A549 (cell line): Measurements from ENCODE around the gene SIM2. TPM values are rescaled to one million over a fixed set of nuclear protein-coding genes. Genes with fewer than 3 reads are reported as not detected.

Experiments
- ATAC-seq, 2 experiments: fragments of 200-7000 bp in 1 of 2; fragments of >200 bp in 1 of 2; cut with Nextera tagmentation in 1 of 2; cut with Tn5 transposase in 1 of 2; 3 replicates each; pipeline versions ENCODE4 v1.8.0 to v1.9.1; 2018 to 2020; ENCODE audit warnings: mild to moderate bottlenecking in 1 of 2, moderate library complexity in 1 of 2
- CTCF ChIA-PET: fragments of 300-600 bp; sonication (Branson Sonifier 250); formaldehyde crosslinking; extraction: SDS; loops from one replicate; lab custom pipeline; 2021; ENCODE audit warnings: antibody characterized with exemption, inconsistent platforms; lab: Yijun Ruan, JAX
- POLR2A ChIA-PET: fragments of 350-600 bp; formaldehyde crosslinking; extraction: SDS; loops from one replicate; lab custom pipeline; 2021; ENCODE audit warnings: antibody characterized with exemption, inconsistent platforms; lab: Yijun Ruan, JAX
- DNase-seq, 2 experiments: peaks; one replicate each; pipeline versions ENCODE4 v3.0.0 to v3.0.0-alpha.2; 2011 to 2016; ENCODE audit warnings: low read depth in 1 of 2, low spot score in 1 of 2
- FAIRE-seq: peaks from 2 replicates; lab custom pipeline; 2011; peaks lifted over from hg19 to GRCh38; lab: Jason Lieb, UNC
- H3K27ac ChIP-seq, 2 experiments: fragments of >200 bp; sonication (Bioruptor Twin); formaldehyde crosslinking; 3 replicates each; pipeline ENCODE4 v1.5.1; 2016 to 2017
- H3K4me1 ChIP-seq: fragments of >200 bp; sonication (Bioruptor Twin); formaldehyde crosslinking; 3 replicates; pipeline ENCODE4 v1.6.1; 2016
- H3K4me2 ChIP-seq: fragments of >200 bp; sonication (Bioruptor Twin); formaldehyde crosslinking; 3 replicates; pipeline ENCODE4 v1.6.1; 2016
- H3K4me3 ChIP-seq: fragments of >200 bp; sonication (Bioruptor Twin); formaldehyde crosslinking; 3 replicates; pipeline ENCODE4 v1.5.1; 2016
- H3K9me3 ChIP-seq: fragments of >200 bp; sonication (Bioruptor Twin); formaldehyde crosslinking; 3 replicates; pipeline ENCODE4 v1.6.1; 2016
- CBX2 ChIP-seq: fragments of 200-600 bp; sonication (generic); IDR thresholded peaks from 2 replicates; pipeline ENCODE4 v1.6.1; 2016; ENCODE audit warnings: low read depth, mild to moderate bottlenecking, borderline replicate concordance
- CHD4 ChIP-seq: fragments of 200-600 bp; sonication (generic); IDR thresholded peaks from 2 replicates; pipeline ENCODE4 v1.6.1; 2016; ENCODE audit warnings: antibody characterized with exemption, mild to moderate bottlenecking, borderline replicate concordance
- EHF ChIP-seq: fragments of 250-450 bp; sonication (Bioruptor Pico); IDR thresholded peaks from 2 replicates; pipeline ENCODE4 v1.5.0; 2020; ENCODE audit warnings: mild to moderate bottlenecking
- EHMT2 ChIP-seq: fragments of 200-600 bp; sonication (generic); IDR thresholded peaks from 2 replicates; pipeline ENCODE4 v1.6.1; 2016; ENCODE audit warnings: antibody characterized with exemption, low read depth, mild to moderate bottlenecking, moderate library complexity
- EP300 ChIP-seq, 2 experiments: fragments of >200 bp; sonication (Bioruptor Twin); formaldehyde crosslinking; IDR thresholded peaks; 2 replicates in 1 of 2; 3 replicates in 1 of 2; pipeline ENCODE4 v1.6.1; 2016 to 2017
- FOSB ChIP-seq: fragments of 250-450 bp; sonication (Bioruptor Pico); IDR thresholded peaks from 2 replicates; pipeline ENCODE4 v1.5.0; 2020; ENCODE audit warnings: mild to moderate bottlenecking, moderate library complexity
- FOSL2 ChIP-seq, 2 experiments: fragments of 450-650 bp in 1 of 2; fragments of >200 bp in 1 of 2; sonication (Bioruptor Twin) in 1 of 2; formaldehyde crosslinking; IDR thresholded peaks; 2 replicates each; pipeline versions ENCODE4 v1.5.0 to v1.6.1; 2016 to 2020; ENCODE audit warnings: mild to moderate bottlenecking in 1 of 2, moderate library complexity in 1 of 2
- FOXS1 ChIP-seq: fragments of 250-450 bp; sonication (Bioruptor Pico); IDR thresholded peaks from 2 replicates; pipeline ENCODE4 v1.5.0; 2020; ENCODE audit warnings: mild to moderate bottlenecking, moderate library complexity
- HDAC2 ChIP-seq: fragments of 200-600 bp; sonication (generic); IDR thresholded peaks from 2 replicates; pipeline ENCODE4 v1.6.1; 2016
- HOXB13 ChIP-seq: fragments of 250-450 bp; sonication (Bioruptor Pico); IDR thresholded peaks from 2 replicates; pipeline ENCODE4 v1.5.0; 2020; ENCODE audit warnings: low read depth, mild to moderate bottlenecking, moderate library complexity
- HOXB5 ChIP-seq: fragments of 250-450 bp; sonication (Bioruptor Pico); IDR thresholded peaks from 2 replicates; pipeline ENCODE4 v1.5.0; 2020; ENCODE audit warnings: mild to moderate bottlenecking, moderate library complexity
- JUN ChIP-seq, 2 experiments: fragments of >200 bp; sonication (Bioruptor Twin); formaldehyde crosslinking; IDR thresholded peaks; 2 replicates in 1 of 2; 3 replicates in 1 of 2; pipeline ENCODE4 v1.6.1; 2016 to 2017
- KDM1A ChIP-seq: fragments of 200-600 bp; sonication (generic); IDR thresholded peaks from 2 replicates; pipeline ENCODE4 v1.6.1; 2016; ENCODE audit warnings: low read depth, mild to moderate bottlenecking
- KDM5A ChIP-seq: fragments of 200-600 bp; sonication (generic); IDR thresholded peaks from 2 replicates; pipeline ENCODE4 v1.6.1; 2016; ENCODE audit warnings: antibody characterized with exemption, mild to moderate bottlenecking
- MAFK ChIP-seq: fragments of 450-650 bp; IDR thresholded peaks from 2 replicates; pipeline ENCODE4 v1.6.1; 2014; ENCODE audit not compliant: partially characterized antibody
- MAZ ChIP-seq: fragments of 150-350 bp; IDR thresholded peaks from 2 replicates; pipeline ENCODE4 v1.6.1; 2014; ENCODE audit warnings: antibody characterized with exemption, low read depth, low read length, borderline replicate concordance
- ZSCAN20 ChIP-seq: fragments of 250-450 bp; sonication (Bioruptor Pico); IDR thresholded peaks from 2 replicates; pipeline ENCODE4 v1.8.0; 2022; ENCODE audit warnings: mild to moderate bottlenecking, moderate library complexity
- WGBS: methylation state at CpG from one replicate; pipeline ENCODE4 v1.1.6; 2017; ENCODE audit errors: missing lambda C conversion rate; 5-methylcytosine and 5-hydroxymethylcytosine counted together
- polyA plus RNA-seq, 4 experiments: library from polyadenylated mRNA; depleted of rRNA in 3 of 4; stranded (reverse); fragments of >200 nt; fragmentation: RNase III in 1 of 4; extraction: RNeasy Plus Mini Kit Qiagen cat#74134 plus additional on column Dnase treatment in 1 of 4; gene quantifications; 2 replicates in 3 of 4; 3 replicates in 1 of 4; pipeline ENCODE4 v1.2.3, GENCODE V29; 2011 to 2017
- TF ChIP-seq, protein P1 (sequence below): fragments of 250-450 bp; sonication (Bioruptor Pico); IDR thresholded peaks from 2 replicates; pipeline ENCODE4 v1.5.0; 2021; ENCODE audit warnings: mild to moderate bottlenecking, moderate library complexity, borderline replicate concordance
- TF ChIP-seq, protein P2 (sequence below): fragments of 200-600 bp; sonication (generic); IDR thresholded peaks from 2 replicates; pipeline ENCODE4 v1.6.1; 2016; ENCODE audit warnings: antibody characterized with exemption, mild to moderate bottlenecking, moderate library complexity
- TF ChIP-seq, protein P3 (sequence below): IDR thresholded peaks from 2 replicates; pipeline ENCODE4 v1.6.1; 2012
- TF ChIP-seq, protein P4 (sequence below): fragments of 450-650 bp; IDR thresholded peaks from 2 replicates; pipeline ENCODE4 v1.6.1; 2014; ENCODE audit warnings: antibody characterized with exemption
- TF ChIP-seq, protein P5 (sequence below): fragments of >200 bp; sonication (Bioruptor Twin); formaldehyde crosslinking; IDR thresholded peaks from 3 replicates; pipeline ENCODE4 v1.5.1; 2016
- TF ChIP-seq, protein P6 (sequence below): fragments of 250-450 bp; sonication (Bioruptor Pico); IDR thresholded peaks from 2 replicates; pipeline ENCODE4 v1.5.0; 2020; ENCODE audit warnings: low read depth, mild to moderate bottlenecking, moderate library complexity

The SIM2 gene
- polyA plus RNA-seq, 2 of the 4 experiments (the other 2 are of a cell fraction) = 12.6 to 13.4 TPM

DNA sequence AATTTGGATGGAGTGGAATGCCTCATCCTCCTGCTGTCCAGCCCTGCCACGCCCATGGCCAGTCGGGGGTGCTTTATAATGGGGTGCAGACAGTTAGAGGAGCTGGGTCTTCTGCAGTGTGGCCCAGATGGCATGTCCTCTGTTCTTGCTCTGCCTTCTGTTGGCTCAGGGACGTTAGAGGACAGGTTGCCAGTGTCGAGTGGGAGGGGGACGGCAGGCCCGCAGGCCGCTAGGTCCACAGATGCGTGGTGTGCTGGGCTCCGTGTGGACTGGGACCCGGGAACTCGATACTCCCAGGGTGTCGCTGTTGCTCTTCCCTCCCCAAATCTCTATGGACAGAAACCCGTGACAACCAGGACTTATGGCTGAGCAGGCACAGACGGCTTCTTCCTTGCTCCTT lies 33.3 kb downstream of the SIM2 start:
- no peak overlapping the region for H3K4me3 ChIP-seq
- POLR2A ChIA-PET = no interaction called here
- no peaks in the 10 kb centered on the region for H3K4me1 ChIP-seq
- no peaks in the 10 kb centered on the region for H3K9me3 ChIP-seq
- CTCF ChIA-PET = no interaction called here
- no peak overlapping the region for H3K4me2 ChIP-seq
- no peak for DNase-seq
- TF ChIP-seq FOXS1 (CRISPR knock-in tag) (no peak), EHMT2 (no peak), CHD4 (no peak), MAFK (no peak), ZSCAN20 (CRISPR knock-in tag) (no peak), HOXB13 (CRISPR knock-in tag) (no peak), JUN (IDR thresholded peaks at IDR 0.05) (no peak), EP300 (IDR thresholded peaks at IDR 0.05) (no peak), KDM1A (no peak), KDM5A (no peak), CBX2 (no peak)
- TF ChIP-seq, protein P1, sequence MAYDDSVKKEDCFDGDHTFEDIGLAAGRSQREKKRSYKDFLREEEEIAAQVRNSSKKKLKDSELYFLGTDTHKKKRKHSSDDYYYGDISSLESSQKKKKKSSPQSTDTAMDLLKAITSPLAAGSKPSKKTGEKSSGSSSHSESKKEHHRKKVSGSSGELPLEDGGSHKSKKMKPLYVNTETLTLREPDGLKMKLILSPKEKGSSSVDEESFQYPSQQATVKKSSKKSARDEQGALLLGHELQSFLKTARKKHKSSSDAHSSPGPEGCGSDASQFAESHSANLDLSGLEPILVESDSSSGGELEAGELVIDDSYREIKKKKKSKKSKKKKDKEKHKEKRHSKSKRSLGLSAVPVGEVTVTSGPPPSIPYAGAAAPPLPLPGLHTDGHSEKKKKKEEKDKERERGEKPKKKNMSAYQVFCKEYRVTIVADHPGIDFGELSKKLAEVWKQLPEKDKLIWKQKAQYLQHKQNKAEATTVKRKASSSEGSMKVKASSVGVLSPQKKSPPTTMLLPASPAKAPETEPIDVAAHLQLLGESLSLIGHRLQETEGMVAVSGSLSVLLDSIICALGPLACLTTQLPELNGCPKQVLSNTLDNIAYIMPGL (CRISPR knock-in tag) = no peak
- TF ChIP-seq, protein P2, sequence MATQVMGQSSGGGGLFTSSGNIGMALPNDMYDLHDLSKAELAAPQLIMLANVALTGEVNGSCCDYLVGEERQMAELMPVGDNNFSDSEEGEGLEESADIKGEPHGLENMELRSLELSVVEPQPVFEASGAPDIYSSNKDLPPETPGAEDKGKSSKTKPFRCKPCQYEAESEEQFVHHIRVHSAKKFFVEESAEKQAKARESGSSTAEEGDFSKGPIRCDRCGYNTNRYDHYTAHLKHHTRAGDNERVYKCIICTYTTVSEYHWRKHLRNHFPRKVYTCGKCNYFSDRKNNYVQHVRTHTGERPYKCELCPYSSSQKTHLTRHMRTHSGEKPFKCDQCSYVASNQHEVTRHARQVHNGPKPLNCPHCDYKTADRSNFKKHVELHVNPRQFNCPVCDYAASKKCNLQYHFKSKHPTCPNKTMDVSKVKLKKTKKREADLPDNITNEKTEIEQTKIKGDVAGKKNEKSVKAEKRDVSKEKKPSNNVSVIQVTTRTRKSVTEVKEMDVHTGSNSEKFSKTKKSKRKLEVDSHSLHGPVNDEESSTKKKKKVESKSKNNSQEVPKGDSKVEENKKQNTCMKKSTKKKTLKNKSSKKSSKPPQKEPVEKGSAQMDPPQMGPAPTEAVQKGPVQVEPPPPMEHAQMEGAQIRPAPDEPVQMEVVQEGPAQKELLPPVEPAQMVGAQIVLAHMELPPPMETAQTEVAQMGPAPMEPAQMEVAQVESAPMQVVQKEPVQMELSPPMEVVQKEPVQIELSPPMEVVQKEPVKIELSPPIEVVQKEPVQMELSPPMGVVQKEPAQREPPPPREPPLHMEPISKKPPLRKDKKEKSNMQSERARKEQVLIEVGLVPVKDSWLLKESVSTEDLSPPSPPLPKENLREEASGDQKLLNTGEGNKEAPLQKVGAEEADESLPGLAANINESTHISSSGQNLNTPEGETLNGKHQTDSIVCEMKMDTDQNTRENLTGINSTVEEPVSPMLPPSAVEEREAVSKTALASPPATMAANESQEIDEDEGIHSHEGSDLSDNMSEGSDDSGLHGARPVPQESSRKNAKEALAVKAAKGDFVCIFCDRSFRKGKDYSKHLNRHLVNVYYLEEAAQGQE = no peak
- TF ChIP-seq, protein P3, sequence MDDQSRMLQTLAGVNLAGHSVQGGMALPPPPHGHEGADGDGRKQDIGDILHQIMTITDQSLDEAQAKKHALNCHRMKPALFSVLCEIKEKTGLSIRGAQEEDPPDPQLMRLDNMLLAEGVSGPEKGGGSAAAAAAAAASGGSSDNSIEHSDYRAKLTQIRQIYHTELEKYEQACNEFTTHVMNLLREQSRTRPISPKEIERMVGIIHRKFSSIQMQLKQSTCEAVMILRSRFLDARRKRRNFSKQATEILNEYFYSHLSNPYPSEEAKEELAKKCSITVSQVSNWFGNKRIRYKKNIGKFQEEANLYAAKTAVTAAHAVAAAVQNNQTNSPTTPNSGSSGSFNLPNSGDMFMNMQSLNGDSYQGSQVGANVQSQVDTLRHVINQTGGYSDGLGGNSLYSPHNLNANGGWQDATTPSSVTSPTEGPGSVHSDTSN = no peak
- TF ChIP-seq, all 56 proteins: peak for 0
- 77% methylated on average over 6 of the region's 14 CpGs for WGBS
- no peak for FAIRE-seq
- H3K27ac ChIP-seq = no peak overlapping the region
- ATAC-seq = no peak

DNA sequence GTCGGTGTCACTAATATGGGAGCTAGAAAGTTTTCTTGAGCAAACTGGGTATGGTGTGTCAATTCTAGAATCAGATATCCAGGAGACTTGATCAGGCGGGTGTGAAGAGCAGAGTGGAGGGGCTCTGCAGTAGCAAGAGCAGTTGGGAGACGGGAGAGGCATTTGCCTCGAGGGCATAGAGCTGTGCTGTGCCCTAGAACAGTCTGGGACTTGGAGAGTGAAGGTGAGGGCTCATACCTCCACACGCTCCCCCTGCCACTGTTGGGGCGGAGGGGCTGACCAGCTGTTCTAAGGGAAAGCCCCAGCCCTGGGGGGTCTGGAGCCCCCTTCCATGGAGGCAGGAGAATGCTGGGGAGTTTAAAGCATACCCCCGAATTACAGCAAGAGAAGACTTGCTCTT lies 33.8 kb downstream of the SIM2 start:
- no peak for ATAC-seq
- Histone ChIP-seq H3K4me1 (no peaks in the 10 kb centered on the region), H3K4me2 (no peak overlapping the region), H3K27ac (0 out of 6 replicates have a peak overlapping the region, but pooled peaks of 1 of the 2 experiments have one; percentile 9), H3K9me3 (no peaks in the 10 kb centered on the region), H3K4me3 (no peak overlapping the region)
- DNase-seq = no peak
- WGBS = 93% methylated on average over 6 of the region's 7 CpGs
- TF ChIP-seq HDAC2 (no peak), EHF (CRISPR knock-in tag) (no peak)
- ChIA-PET POLR2A (no interaction called here), CTCF (no interaction called here)
- FAIRE-seq = no peak

DNA sequence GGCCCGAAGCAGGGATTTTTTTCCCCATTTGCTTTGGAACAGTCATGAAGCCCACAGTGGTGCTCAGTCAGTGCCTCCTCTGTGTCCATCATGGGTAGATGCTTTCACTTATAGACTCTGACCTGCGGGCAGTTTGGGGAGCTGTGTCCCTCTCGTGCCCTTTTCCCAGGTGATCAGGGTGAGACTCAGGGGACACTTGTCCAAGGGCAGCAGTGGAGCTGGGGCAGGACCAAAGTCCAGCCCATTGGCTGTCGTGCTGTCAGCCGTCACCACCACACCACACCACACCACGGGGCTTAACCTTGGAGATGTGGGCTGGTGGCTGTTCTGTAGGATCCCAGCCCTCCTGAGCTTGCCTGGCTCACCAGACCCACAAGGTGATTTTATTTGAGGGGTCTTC lies 34.9 kb downstream of the SIM2 start:
- FAIRE-seq = no peak
- ATAC-seq = no peak
- Histone ChIP-seq H3K27ac (no peak overlapping the region), H3K4me1 (no peaks in the 10 kb centered on the region), H3K9me3 (no peaks in the 10 kb centered on the region), H3K4me2 (no peak overlapping the region), H3K4me3 (no peak overlapping the region)
- POLR2A ChIA-PET = no interaction called here
- no peak for DNase-seq
- WGBS = 78% methylated on average over 1 of the region's 6 CpGs
- CTCF ChIA-PET = interaction anchor here (1.3 kb wide), 1 partner anchor 120 kb away, joined by 3 read pairs; no protein-coding TSS in a partner anchor
- TF ChIP-seq HOXB5 (CRISPR knock-in tag) (no peak), FOSL2 (IDR thresholded peaks at IDR 0.05) (no peak), FOSL2 (CRISPR knock-in tag; IDR thresholded peaks at IDR 0.05) (no peak), FOXS1 (CRISPR knock-in tag) (no peak), JUN (IDR thresholded peaks at IDR 0.05) (no peak), FOSB (CRISPR knock-in tag) (no peak), KDM1A (no peak), MAZ (no peak)
- TF ChIP-seq, protein P4, sequence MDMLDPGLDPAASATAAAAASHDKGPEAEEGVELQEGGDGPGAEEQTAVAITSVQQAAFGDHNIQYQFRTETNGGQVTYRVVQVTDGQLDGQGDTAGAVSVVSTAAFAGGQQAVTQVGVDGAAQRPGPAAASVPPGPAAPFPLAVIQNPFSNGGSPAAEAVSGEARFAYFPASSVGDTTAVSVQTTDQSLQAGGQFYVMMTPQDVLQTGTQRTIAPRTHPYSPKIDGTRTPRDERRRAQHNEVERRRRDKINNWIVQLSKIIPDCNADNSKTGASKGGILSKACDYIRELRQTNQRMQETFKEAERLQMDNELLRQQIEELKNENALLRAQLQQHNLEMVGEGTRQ = no peak
- TF ChIP-seq, protein P5, sequence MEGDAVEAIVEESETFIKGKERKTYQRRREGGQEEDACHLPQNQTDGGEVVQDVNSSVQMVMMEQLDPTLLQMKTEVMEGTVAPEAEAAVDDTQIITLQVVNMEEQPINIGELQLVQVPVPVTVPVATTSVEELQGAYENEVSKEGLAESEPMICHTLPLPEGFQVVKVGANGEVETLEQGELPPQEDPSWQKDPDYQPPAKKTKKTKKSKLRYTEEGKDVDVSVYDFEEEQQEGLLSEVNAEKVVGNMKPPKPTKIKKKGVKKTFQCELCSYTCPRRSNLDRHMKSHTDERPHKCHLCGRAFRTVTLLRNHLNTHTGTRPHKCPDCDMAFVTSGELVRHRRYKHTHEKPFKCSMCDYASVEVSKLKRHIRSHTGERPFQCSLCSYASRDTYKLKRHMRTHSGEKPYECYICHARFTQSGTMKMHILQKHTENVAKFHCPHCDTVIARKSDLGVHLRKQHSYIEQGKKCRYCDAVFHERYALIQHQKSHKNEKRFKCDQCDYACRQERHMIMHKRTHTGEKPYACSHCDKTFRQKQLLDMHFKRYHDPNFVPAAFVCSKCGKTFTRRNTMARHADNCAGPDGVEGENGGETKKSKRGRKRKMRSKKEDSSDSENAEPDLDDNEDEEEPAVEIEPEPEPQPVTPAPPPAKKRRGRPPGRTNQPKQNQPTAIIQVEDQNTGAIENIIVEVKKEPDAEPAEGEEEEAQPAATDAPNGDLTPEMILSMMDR = no peak
- TF ChIP-seq, protein P6, sequence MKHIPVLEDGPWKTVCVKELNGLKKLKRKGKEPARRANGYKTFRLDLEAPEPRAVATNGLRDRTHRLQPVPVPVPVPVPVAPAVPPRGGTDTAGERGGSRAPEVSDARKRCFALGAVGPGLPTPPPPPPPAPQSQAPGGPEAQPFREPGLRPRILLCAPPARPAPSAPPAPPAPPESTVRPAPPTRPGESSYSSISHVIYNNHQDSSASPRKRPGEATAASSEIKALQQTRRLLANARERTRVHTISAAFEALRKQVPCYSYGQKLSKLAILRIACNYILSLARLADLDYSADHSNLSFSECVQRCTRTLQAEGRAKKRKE (CRISPR knock-in tag) = no peak
